Cardiac muscle cell (in vitro differentiated cells and primary cell): ENCODE results near the gene CALM3. TPM values are rescaled to one million over a fixed set of nuclear protein-coding genes. Genes with fewer than 3 reads are reported as not detected.
"Not testable (repeated sequence)": the region's sequence is repeated elsewhere in the genome, so short reads cannot be mapped to it uniquely, and the experiment has no call there.

ENCODE experiments used
- DNase-seq, 2 donors: peaks; one replicate each; pipeline versions ENCODE4 v3.0.0 to v3.0.0-alpha.2; 2010 to 2017; ENCODE audit warnings: low read depth in 1 of 2, low spot score in 1 of 2
- H3K27ac ChIP-seq: fragments of 200-600 bp; sonication (generic); 2 replicates; pipeline ENCODE4 v1.5.1; 2016
- H3K27me3 ChIP-seq: fragments of 200-600 bp; sonication (generic); 2 replicates; pipeline ENCODE4 v1.6.0; 2016; ENCODE audit warnings: control low read depth
- H3K36me3 ChIP-seq: fragments of 200-600 bp; sonication (generic); 2 replicates; pipeline ENCODE4 v1.5.1; 2016; ENCODE audit warnings: control low read depth
- H3K4me1 ChIP-seq: fragments of 200-600 bp; sonication (generic); 2 replicates; pipeline ENCODE4 v1.8.1; 2017; ENCODE audit warnings: low read depth, mild to moderate bottlenecking, mixed run types
- H3K4me3 ChIP-seq: fragments of 200-600 bp; sonication (generic); 2 replicates; pipeline ENCODE4 v1.5.1; 2016; ENCODE audit warnings: mild to moderate bottlenecking
- H3K9me3 ChIP-seq: fragments of 200-600 bp; sonication (generic); 2 replicates; pipeline ENCODE4 v1.5.1; 2017; ENCODE audit warnings: low read depth, mild to moderate bottlenecking, control low read depth
- CTCF ChIP-seq: IDR thresholded peaks from 2 replicates; pipeline ENCODE4 v1.5.1; 2012; ENCODE audit warnings: low read depth, mild to moderate bottlenecking, low read length
- polyA plus RNA-seq: library from polyadenylated mRNA; unstranded; fragments of >200 nt; fragmentation: Nextera tagmentation; extraction: Ambion mirVana; gene quantifications from 2 replicates; pipeline ENCODE4 v1.2.1, GENCODE V29; 2016
- total RNA-seq: library from RNA; depleted of rRNA; stranded (reverse); fragments of >200 nt; gene quantifications from 2 replicates; pipeline ENCODE4 v1.2.3, GENCODE V29; 2016

The CALM3 gene
- total and polyA plus RNA-seq, 2 experiments from 2014 or later: 412 to 867 TPM

GRCh38 chr19:46624958-46625661 lies 24.0 kb downstream of the CALM3 start, which contains the start of gene PTGIR:
Gene PTGIR (minus strand): TSS chr19:46625089. CDS start chr19:46624225, 864 bp downstream.
- peak in 1 of 2 donors; percentile 90 for DNase-seq
- Histone ChIP-seq H3K4me1 (peaks cover 16% of the 10 kb centered on the region), H3K36me3 (no peaks in the 10 kb centered on the region), H3K9me3 (no peaks in the 10 kb centered on the region), H3K4me3 (no peak within 1 kb of the TSS), H3K27ac (peak within 1 kb of the TSS; percentile 45), H3K27me3 (no peaks in the 10 kb centered on the region)
- no peak for TF ChIP-seq CTCF

GRCh38 chr19:46625731-46626130 lies 24.6 kb downstream of the CALM3 start:
- Histone ChIP-seq H3K4me1 (peaks cover 14% of the 10 kb centered on the region), H3K36me3 (no peaks in the 10 kb centered on the region), H3K27ac (peak overlapping the region; percentile 45)

GRCh38 chr19:46626446-46626845 lies 25.3 kb downstream of the CALM3 start:
- TF ChIP-seq CTCF: no peak
- Histone ChIP-seq H3K27ac (no peak overlapping the region), H3K27me3 (no peaks in the 10 kb centered on the region), H3K4me1 (peaks cover 8% of the 10 kb centered on the region), H3K9me3 (no peaks in the 10 kb centered on the region), H3K36me3 (no peaks in the 10 kb centered on the region), H3K4me3 (no peak overlapping the region)
- no peak for DNase-seq

More at GRCh38 chr19:46625731-46626130, 24.6 kb downstream of the CALM3 start:
- Histone ChIP-seq H3K27me3 (no peaks in the 10 kb centered on the region), H3K4me3 (no peak overlapping the region), H3K9me3 (no peaks in the 10 kb centered on the region)
- no peak for DNase-seq
- no peak for TF ChIP-seq CTCF

- H3K4me1 ChIP-seq, H3K36me3 ChIP-seq, H3K4me3 ChIP-seq, DNase-seq, H3K27ac ChIP-seq, H3K9me3 ChIP-seq, H3K27me3 ChIP-seq: not testable (repeated sequence)
These were observed 27.8 kb downstream of the CALM3 start for GRCh38 chr19:46628970-46629369.

GRCh38 chr19:46629546-46630025 lies 28.5 kb downstream of the CALM3 start:
- no peaks in the 10 kb centered on the region for H3K27me3 ChIP-seq
- peaks cover 8% of the 10 kb centered on the region for H3K4me1 ChIP-seq
- peak overlapping the region; percentile 43 for H3K27ac ChIP-seq
- TF ChIP-seq CTCF: no peak
- H3K9me3 ChIP-seq: no peaks in the 10 kb centered on the region
- no peaks in the 10 kb centered on the region for H3K36me3 ChIP-seq
- DNase-seq: peak in 1 of 2 donors; percentile 82
- H3K4me3 ChIP-seq: no peak overlapping the region

GRCh38 chr19:46630586-46631205 lies 29.6 kb downstream of the CALM3 start:
- Histone ChIP-seq H3K36me3 (no peaks in the 10 kb centered on the region), H3K27ac (no peak overlapping the region), H3K9me3 (no peaks in the 10 kb centered on the region), H3K4me3 (no peak overlapping the region), H3K4me1 (peaks cover 7% of the 10 kb centered on the region), H3K27me3 (peaks cover 4% of the 10 kb centered on the region)
- TF ChIP-seq CTCF: no peak
- DNase-seq: no peak
